SH-SY5Y (cell line): ENCODE measurements around the gene SUGCT.

Experiments
- GATA2 ChIP-seq: IDR thresholded peaks from 2 replicates; pipeline ENCODE4 v1.6.1; 2011; ENCODE audit warnings: mild to moderate bottlenecking, low read depth, low read length
- GATA3 ChIP-seq: IDR thresholded peaks from 2 replicates; pipeline ENCODE4 v1.6.1; 2011; ENCODE audit warnings: low read depth, mild to moderate bottlenecking, low read length, moderate library complexity

DNA sequence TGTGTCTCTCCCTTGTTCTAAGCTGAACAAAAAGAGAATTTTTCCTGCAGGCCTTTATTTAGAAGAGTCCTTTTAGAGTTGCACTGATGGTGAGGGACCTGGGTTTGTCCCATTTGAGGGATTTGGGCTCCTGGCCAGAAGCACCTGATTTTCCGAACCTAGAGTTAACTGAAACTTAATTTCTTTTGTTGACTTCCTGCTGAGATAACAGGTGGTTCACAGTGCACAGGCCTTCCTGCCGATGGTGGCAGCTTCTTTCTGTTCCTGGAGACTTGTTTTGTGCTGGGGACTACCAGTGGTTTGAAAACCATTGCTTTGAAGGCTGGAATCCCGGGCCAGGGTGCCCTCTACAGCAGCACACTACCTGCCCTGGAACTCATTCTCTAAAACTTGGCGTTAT is 99.2 kb downstream of the SUGCT start:
- TF ChIP-seq GATA3: no peak
- TF ChIP-seq GATA2: no peak
